BLaER1 (cell line): ENCODE data around the gene NAALADL2.
"Not testable (repeated sequence)": the region's sequence is repeated elsewhere in the genome, so short reads cannot be mapped to it uniquely, and the experiment has no call there.

ENCODE experiments used
- H3K27ac ChIP-seq: shearing (Covaris generic); formaldehyde crosslinking; 2 replicates; pipeline ENCODE4 v1.8.1; 2022
- H3K27me3 ChIP-seq: shearing (Covaris generic); formaldehyde crosslinking; 2 replicates; pipeline ENCODE4 v1.8.1; 2022
- H3K36me3 ChIP-seq: shearing (Covaris generic); formaldehyde crosslinking; 2 replicates; pipeline ENCODE4 v1.8.1; 2022
- H3K4me1 ChIP-seq: shearing (Covaris generic); formaldehyde crosslinking; 2 replicates; pipeline ENCODE4 v1.8.1; 2022
- H3K4me2 ChIP-seq: shearing (Covaris generic); formaldehyde crosslinking; 2 replicates; pipeline ENCODE4 v1.8.1; 2022
- H3K4me3 ChIP-seq: shearing (Covaris generic); formaldehyde crosslinking; 2 replicates; pipeline ENCODE4 v1.8.1; 2022
- H3K9ac ChIP-seq: shearing (Covaris generic); formaldehyde crosslinking; 2 replicates; pipeline ENCODE4 v1.8.1; 2022
- H3K9me3 ChIP-seq: shearing (Covaris generic); formaldehyde crosslinking; 2 replicates; pipeline ENCODE4 v1.8.1; 2022
- H4K20me1 ChIP-seq: shearing (Covaris generic); formaldehyde crosslinking; 2 replicates; pipeline ENCODE4 v1.8.1; 2022
- Cebpa-rat ChIP-seq: shearing (Covaris generic); IDR thresholded peaks from 2 replicates; pipeline ENCODE4 v1.8.1; 2022

NAALADL2 gene

GRCh38 chr3:175355801-175356335 lies 496.7 kb downstream of the NAALADL2 start:
- H3K4me3 ChIP-seq, result no peak overlapping the region
- H4K20me1 ChIP-seq, result no peaks in the 10 kb centered on the region
- no peaks in the 10 kb centered on the region for H3K27me3 ChIP-seq
- peaks cover 14% of the 10 kb centered on the region; the same call in 1 of the 2 replicates for H3K4me1 ChIP-seq
- H3K9ac ChIP-seq, result no peak overlapping the region
- no peaks in the 10 kb centered on the region for H3K9me3 ChIP-seq
- H3K4me2 ChIP-seq, result no peak overlapping the region
- no peaks in the 10 kb centered on the region for H3K36me3 ChIP-seq
- TF ChIP-seq Cebpa-rat, result no peak
- no peak overlapping the region for H3K27ac ChIP-seq

GRCh38 chr3:175356899-175357324 lies 497.8 kb downstream of the NAALADL2 start:
- H3K27me3 ChIP-seq, result no peaks in the 10 kb centered on the region
- H4K20me1 ChIP-seq, result no peaks in the 10 kb centered on the region
- no peak overlapping the region for H3K27ac ChIP-seq
- H3K4me2 ChIP-seq, result peak overlapping the region; percentile 8
- no peak overlapping the region for H3K4me3 ChIP-seq
- H3K4me1 ChIP-seq, result peaks cover 14% of the 10 kb centered on the region; the same call in 1 of the 2 replicates
- TF ChIP-seq Cebpa-rat, result no peak
- H3K9ac ChIP-seq, result no peak overlapping the region
- no peaks in the 10 kb centered on the region for H3K9me3 ChIP-seq
- H3K36me3 ChIP-seq, result no peaks in the 10 kb centered on the region

GRCh38 chr3:175357758-175358157 lies 498.6 kb downstream of the NAALADL2 start:
- Histone ChIP-seq H3K9me3 (no peaks in the 10 kb centered on the region; the same call in 1 of the 2 replicates), H3K4me2 (no peak overlapping the region), H3K9ac (no peak overlapping the region), H3K4me3 (no peak overlapping the region), H4K20me1 (no peaks in the 10 kb centered on the region), H3K4me1 (peaks cover 14% of the 10 kb centered on the region; the same call in 1 of the 2 replicates), H3K27me3 (no peaks in the 10 kb centered on the region), H3K27ac (no peak overlapping the region), H3K36me3 (no peaks in the 10 kb centered on the region)
- TF ChIP-seq Cebpa-rat, result no peak

GRCh38 chr3:175358935-175359334 lies 499.8 kb downstream of the NAALADL2 start:
- Histone ChIP-seq H3K4me1 (peaks cover 14% of the 10 kb centered on the region; the same call in 1 of the 2 replicates), H3K4me2 (no peak overlapping the region), H3K9ac (no peak overlapping the region), H3K27me3 (no peaks in the 10 kb centered on the region), H3K9me3 (no peaks in the 10 kb centered on the region; the same call in 1 of the 2 replicates), H3K4me3 (no peak overlapping the region), H3K36me3 (no peaks in the 10 kb centered on the region), H4K20me1 (no peaks in the 10 kb centered on the region), H3K27ac (no peak overlapping the region)
- peak; percentile 26; the same call in 1 of the 2 replicates for TF ChIP-seq Cebpa-rat

- not testable (repeated sequence) for H3K27ac ChIP-seq, H4K20me1 ChIP-seq, H3K9me3 ChIP-seq, H3K4me3 ChIP-seq, H3K36me3 ChIP-seq, H3K4me1 ChIP-seq, H3K4me2 ChIP-seq, H3K27me3 ChIP-seq, H3K9ac ChIP-seq
These were observed 511.3 kb downstream of the NAALADL2 start for GRCh38 chr3:175370426-175370825.

- H3K9ac ChIP-seq, H3K4me2 ChIP-seq, H3K27me3 ChIP-seq, H4K20me1 ChIP-seq, H3K4me1 ChIP-seq, H3K4me3 ChIP-seq, H3K9me3 ChIP-seq, H3K36me3 ChIP-seq, H3K27ac ChIP-seq: not testable (repeated sequence)
These were observed 512.1 kb downstream of the NAALADL2 start for GRCh38 chr3:175371187-175371586.

- no peaks in the 10 kb centered on the region for H4K20me1 ChIP-seq
These were observed 515.6 kb downstream of the NAALADL2 start for GRCh38 chr3:175374705-175375104.

GRCh38 chr3:175378348-175378747 lies 519.2 kb downstream of the NAALADL2 start:
- Histone ChIP-seq H3K27ac (no peak overlapping the region), H3K9ac (no peak overlapping the region), H3K36me3 (no peaks in the 10 kb centered on the region), H4K20me1 (no peaks in the 10 kb centered on the region), H3K4me2 (no peak overlapping the region), H3K27me3 (no peaks in the 10 kb centered on the region), H3K4me3 (no peak overlapping the region), H3K4me1 (peaks cover 6% of the 10 kb centered on the region; the same call in 1 of the 2 replicates), H3K9me3 (0 out of 2 replicates have a peak, but pooled peaks cover 4% of the 10 kb centered on the region)
- TF ChIP-seq Cebpa-rat, result no peak

More at GRCh38 chr3:175374705-175375104, 515.6 kb downstream of the NAALADL2 start:
- H3K27me3 ChIP-seq, result no peaks in the 10 kb centered on the region
- no peak overlapping the region for H3K9ac ChIP-seq
- H3K9me3 ChIP-seq, result peaks cover 3% of the 10 kb centered on the region; the same call in 1 of the 2 replicates
- no peaks in the 10 kb centered on the region for H3K36me3 ChIP-seq
- no peak overlapping the region for H3K27ac ChIP-seq
- peaks cover 6% of the 10 kb centered on the region; the same call in 1 of the 2 replicates for H3K4me1 ChIP-seq
- H3K4me3 ChIP-seq, result no peak overlapping the region
- TF ChIP-seq Cebpa-rat, result no peak
- no peak overlapping the region for H3K4me2 ChIP-seq

GRCh38 chr3:175381685-175382084 lies 522.6 kb downstream of the NAALADL2 start:
- Histone ChIP-seq H4K20me1 (no peaks in the 10 kb centered on the region), H3K36me3 (no peaks in the 10 kb centered on the region), H3K9ac (no peak overlapping the region), H3K9me3 (0 out of 2 replicates have a peak, but pooled peaks cover 7% of the 10 kb centered on the region), H3K4me2 (no peak overlapping the region), H3K27me3 (no peaks in the 10 kb centered on the region), H3K4me3 (no peak overlapping the region), H3K4me1 (peaks cover 6% of the 10 kb centered on the region; the same call in 1 of the 2 replicates), H3K27ac (no peak overlapping the region)
- TF ChIP-seq Cebpa-rat, result no peak

GRCh38 chr3:175383371-175383770 lies 524.2 kb downstream of the NAALADL2 start:
- 0 out of 2 replicates have a peak, but pooled peaks cover 11% of the 10 kb centered on the region for H3K9me3 ChIP-seq
- H4K20me1 ChIP-seq, result no peaks in the 10 kb centered on the region
- H3K9ac ChIP-seq, result no peak overlapping the region
- no peak overlapping the region for H3K4me2 ChIP-seq
- H3K27me3 ChIP-seq, result no peaks in the 10 kb centered on the region
- no peaks in the 10 kb centered on the region for H3K36me3 ChIP-seq
- H3K4me3 ChIP-seq, result no peak overlapping the region
- peaks cover 3% of the 10 kb centered on the region; the same call in 1 of the 2 replicates for H3K4me1 ChIP-seq
- H3K27ac ChIP-seq, result no peak overlapping the region
- no peak for TF ChIP-seq Cebpa-rat

GRCh38 chr3:175383813-175384212 lies 524.7 kb downstream of the NAALADL2 start:
- no peak overlapping the region for H3K4me3 ChIP-seq
- no peak for TF ChIP-seq Cebpa-rat

More at GRCh38 chr3:175383813-175384212, 524.7 kb downstream of the NAALADL2 start:
- Histone ChIP-seq H3K27me3 (no peaks in the 10 kb centered on the region), H3K4me1 (no peaks in the 10 kb centered on the region), H3K36me3 (no peaks in the 10 kb centered on the region), H3K27ac (no peak overlapping the region), H4K20me1 (no peaks in the 10 kb centered on the region), H3K9me3 (0 out of 2 replicates have a peak, but pooled peaks cover 11% of the 10 kb centered on the region), H3K4me2 (no peak overlapping the region), H3K9ac (no peak overlapping the region)
